NB4 (cell line): ENCODE measurements around the gene FAM210A.

ENCODE experiments used
- POLR2A ChIP-seq: IDR thresholded peaks from 2 replicates; pipeline ENCODE4 v1.6.1; 2011; ENCODE audit warnings: mild to moderate bottlenecking; ENCODE audit not compliant: insufficient read length; ENCODE audit errors: extremely low read depth
- TF ChIP-seq, protein P1 (sequence below): IDR thresholded peaks from one replicate; pipeline ENCODE4 v1.5.1; 2012; ENCODE audit warnings: low read depth, low read length
- TF ChIP-seq, protein P2 (sequence below): IDR thresholded peaks from 2 replicates; pipeline ENCODE4 v1.6.1; 2011; ENCODE audit warnings: low read depth, low read length

GRCh38 chr18:13635046-13635445, 91.3 kb downstream of the FAM210A start:
- no peak for TF ChIP-seq POLR2A
- TF ChIP-seq, protein P1, sequence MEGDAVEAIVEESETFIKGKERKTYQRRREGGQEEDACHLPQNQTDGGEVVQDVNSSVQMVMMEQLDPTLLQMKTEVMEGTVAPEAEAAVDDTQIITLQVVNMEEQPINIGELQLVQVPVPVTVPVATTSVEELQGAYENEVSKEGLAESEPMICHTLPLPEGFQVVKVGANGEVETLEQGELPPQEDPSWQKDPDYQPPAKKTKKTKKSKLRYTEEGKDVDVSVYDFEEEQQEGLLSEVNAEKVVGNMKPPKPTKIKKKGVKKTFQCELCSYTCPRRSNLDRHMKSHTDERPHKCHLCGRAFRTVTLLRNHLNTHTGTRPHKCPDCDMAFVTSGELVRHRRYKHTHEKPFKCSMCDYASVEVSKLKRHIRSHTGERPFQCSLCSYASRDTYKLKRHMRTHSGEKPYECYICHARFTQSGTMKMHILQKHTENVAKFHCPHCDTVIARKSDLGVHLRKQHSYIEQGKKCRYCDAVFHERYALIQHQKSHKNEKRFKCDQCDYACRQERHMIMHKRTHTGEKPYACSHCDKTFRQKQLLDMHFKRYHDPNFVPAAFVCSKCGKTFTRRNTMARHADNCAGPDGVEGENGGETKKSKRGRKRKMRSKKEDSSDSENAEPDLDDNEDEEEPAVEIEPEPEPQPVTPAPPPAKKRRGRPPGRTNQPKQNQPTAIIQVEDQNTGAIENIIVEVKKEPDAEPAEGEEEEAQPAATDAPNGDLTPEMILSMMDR, result no peak
- TF ChIP-seq, protein P2, sequence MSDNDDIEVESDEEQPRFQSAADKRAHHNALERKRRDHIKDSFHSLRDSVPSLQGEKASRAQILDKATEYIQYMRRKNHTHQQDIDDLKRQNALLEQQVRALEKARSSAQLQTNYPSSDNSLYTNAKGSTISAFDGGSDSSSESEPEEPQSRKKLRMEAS, result no peak
